ENCODE data around the gene DNAJB14. TPM values are rescaled to one million over a fixed set of nuclear protein-coding genes. Genes with fewer than 3 reads are reported as not detected.

Gene DNAJB14
- total and polyA plus RNA-seq, 2 of the 13 experiments (the other 11 are each of a cell fraction or from before 2014, with no cell fraction given) = 9.1 to 38.1 TPM

DNA sequence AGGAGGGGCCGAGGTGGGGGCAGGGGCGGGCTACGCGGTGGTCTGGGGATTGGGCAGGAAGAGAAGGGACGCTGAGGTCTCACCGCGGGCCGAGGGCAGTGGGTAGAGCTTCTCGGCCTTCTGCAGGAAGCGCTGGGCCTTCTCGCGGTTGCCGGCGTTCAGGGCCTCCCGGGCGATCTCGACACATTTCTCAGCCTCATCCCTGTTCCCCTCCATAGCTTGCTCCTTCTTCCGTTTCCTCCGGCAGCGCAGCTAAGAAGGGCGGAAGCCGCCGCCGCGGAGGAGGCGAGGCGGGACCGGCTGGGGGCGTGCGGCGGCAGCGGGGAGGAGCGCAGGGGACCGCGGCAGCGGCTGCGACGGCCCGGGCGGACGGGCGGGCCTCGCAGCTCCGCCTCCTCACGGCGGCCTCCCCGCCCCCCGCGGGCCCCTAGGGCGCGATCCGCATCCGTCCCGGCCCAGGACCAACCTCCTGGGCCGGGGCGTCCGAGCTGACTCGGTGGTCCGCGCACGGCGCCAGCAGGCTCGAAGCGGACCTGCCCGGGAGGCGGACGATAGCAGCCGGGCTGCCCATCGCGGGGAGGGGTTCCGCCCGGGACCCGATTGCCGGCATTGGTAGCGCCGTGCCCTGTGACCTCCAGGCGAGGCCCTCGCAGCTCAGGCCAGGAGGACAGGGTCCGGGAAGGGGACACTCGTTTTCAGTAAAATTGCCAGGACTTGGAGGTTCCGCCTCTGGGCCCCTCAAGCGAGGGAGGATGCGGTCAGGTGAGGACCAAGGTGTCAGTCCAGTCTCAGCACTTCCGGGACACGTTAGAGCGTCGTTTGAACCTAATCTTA lies at the start of gene DNAJB14 (continued):
- TF ChIP-seq, protein P1, sequence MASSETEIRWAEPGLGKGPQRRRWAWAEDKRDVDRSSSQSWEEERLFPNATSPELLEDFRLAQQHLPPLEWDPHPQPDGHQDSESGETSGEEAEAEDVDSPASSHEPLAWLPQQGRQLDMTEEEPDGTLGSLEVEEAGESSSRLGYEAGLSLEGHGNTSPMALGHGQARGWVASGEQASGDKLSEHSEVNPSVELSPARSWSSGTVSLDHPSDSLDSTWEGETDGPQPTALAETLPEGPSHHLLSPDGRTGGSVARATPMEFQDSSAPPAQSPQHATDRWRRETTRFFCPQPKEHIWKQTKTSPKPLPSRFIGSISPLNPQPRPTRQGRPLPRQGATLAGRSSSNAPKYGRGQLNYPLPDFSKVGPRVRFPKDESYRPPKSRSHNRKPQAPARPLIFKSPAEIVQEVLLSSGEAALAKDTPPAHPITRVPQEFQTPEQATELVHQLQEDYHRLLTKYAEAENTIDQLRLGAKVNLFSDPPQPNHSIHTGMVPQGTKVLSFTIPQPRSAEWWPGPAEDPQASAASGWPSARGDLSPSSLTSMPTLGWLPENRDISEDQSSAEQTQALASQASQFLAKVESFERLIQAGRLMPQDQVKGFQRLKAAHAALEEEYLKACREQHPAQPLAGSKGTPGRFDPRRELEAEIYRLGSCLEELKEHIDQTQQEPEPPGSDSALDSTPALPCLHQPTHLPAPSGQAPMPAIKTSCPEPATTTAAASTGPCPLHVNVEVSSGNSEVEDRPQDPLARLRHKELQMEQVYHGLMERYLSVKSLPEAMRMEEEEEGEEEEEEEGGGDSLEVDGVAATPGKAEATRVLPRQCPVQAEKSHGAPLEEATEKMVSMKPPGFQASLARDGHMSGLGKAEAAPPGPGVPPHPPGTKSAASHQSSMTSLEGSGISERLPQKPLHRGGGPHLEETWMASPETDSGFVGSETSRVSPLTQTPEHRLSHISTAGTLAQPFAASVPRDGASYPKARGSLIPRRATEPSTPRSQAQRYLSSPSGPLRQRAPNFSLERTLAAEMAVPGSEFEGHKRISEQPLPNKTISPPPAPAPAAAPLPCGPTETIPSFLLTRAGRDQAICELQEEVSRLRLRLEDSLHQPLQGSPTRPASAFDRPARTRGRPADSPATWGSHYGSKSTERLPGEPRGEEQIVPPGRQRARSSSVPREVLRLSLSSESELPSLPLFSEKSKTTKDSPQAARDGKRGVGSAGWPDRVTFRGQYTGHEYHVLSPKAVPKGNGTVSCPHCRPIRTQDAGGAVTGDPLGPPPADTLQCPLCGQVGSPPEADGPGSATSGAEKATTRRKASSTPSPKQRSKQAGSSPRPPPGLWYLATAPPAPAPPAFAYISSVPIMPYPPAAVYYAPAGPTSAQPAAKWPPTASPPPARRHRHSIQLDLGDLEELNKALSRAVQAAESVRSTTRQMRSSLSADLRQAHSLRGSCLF (CRISPR knock-in tag; IDR thresholded peaks at IDR 0.05; ENCODE audit: borderline replicate concordance) = no peak
- TF ChIP-seq NR2C2 (CRISPR knock-in tag; IDR thresholded peaks at IDR 0.05; ENCODE audit: borderline replicate concordance) (peak; percentile 87), ZNF264 (CRISPR knock-in tag; IDR thresholded peaks at IDR 0.05) (peak; percentile 50; the same call in 1 of the 2 replicates), ZNF296 (CRISPR knock-in tag; conservative IDR thresholded peaks at IDR 0.05) (no peak), YEATS4 (CRISPR knock-in tag; IDR thresholded peaks at IDR 0.05; ENCODE audit: borderline replicate concordance) (peak; percentile 73), KDM5A (IDR thresholded peaks at IDR 0.05; ENCODE audit: borderline replicate concordance, low read length) (peak; percentile 41), ESRRA (CRISPR knock-in tag; IDR thresholded peaks at IDR 0.05; ENCODE audit: low read depth) (peak; percentile 36; the same call in 1 of the 2 replicates), ZBTB20 (CRISPR knock-in tag; IDR thresholded peaks at IDR 0.05; ENCODE audit: borderline replicate concordance, low read depth) (peak; percentile 26; the same call in 1 of the 2 replicates), ZMAT3 (CRISPR knock-in tag; conservative IDR thresholded peaks at IDR 0.05) (peak; percentile 82; the same call in 1 of the 2 replicates), ZNF317 (CRISPR knock-in tag; IDR thresholded peaks at IDR 0.05) (0 out of 2 replicates have a peak, but pooled peaks have one; percentile 16), TSC22D2 (CRISPR knock-in tag; IDR thresholded peaks at IDR 0.05; ENCODE audit: borderline replicate concordance) (peak; percentile 23; the same call in 1 of the 2 replicates), TP53 (CRISPR knock-in tag; conservative IDR thresholded peaks at IDR 0.05) (no peak), FOXA3 (CRISPR knock-in tag; IDR thresholded peaks at IDR 0.05) (0 out of 2 replicates have a peak, but pooled peaks have one; percentile 13), ZBTB38 (CRISPR knock-in tag; IDR thresholded peaks at IDR 0.05) (no peak), NR3C1 (CRISPR knock-in tag; IDR thresholded peaks at IDR 0.05) (no peak), ZNF124 (CRISPR knock-in tag; IDR thresholded peaks at IDR 0.05) (no peak), ZNF552 (CRISPR knock-in tag; IDR thresholded peaks at IDR 0.05; ENCODE audit: borderline replicate concordance) (peak; percentile 76; the same call in 1 of the 2 replicates), POLR2AphosphoS5 (IDR thresholded peaks at IDR 0.05; ENCODE audit: low read depth, low read length) (peak; percentile 55), MZF1 (CRISPR knock-in tag; IDR thresholded peaks at IDR 0.05; ENCODE audit: borderline replicate concordance) (0 out of 2 replicates have a peak, but pooled peaks have one; percentile 30)
- TF ChIP-seq, protein P2, sequence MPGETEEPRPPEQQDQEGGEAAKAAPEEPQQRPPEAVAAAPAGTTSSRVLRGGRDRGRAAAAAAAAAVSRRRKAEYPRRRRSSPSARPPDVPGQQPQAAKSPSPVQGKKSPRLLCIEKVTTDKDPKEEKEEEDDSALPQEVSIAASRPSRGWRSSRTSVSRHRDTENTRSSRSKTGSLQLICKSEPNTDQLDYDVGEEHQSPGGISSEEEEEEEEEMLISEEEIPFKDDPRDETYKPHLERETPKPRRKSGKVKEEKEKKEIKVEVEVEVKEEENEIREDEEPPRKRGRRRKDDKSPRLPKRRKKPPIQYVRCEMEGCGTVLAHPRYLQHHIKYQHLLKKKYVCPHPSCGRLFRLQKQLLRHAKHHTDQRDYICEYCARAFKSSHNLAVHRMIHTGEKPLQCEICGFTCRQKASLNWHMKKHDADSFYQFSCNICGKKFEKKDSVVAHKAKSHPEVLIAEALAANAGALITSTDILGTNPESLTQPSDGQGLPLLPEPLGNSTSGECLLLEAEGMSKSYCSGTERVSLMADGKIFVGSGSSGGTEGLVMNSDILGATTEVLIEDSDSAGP (CRISPR knock-in tag; IDR thresholded peaks at IDR 0.05; ENCODE audit: borderline replicate concordance) = peak; percentile 89
- TF ChIP-seq, protein P3, sequence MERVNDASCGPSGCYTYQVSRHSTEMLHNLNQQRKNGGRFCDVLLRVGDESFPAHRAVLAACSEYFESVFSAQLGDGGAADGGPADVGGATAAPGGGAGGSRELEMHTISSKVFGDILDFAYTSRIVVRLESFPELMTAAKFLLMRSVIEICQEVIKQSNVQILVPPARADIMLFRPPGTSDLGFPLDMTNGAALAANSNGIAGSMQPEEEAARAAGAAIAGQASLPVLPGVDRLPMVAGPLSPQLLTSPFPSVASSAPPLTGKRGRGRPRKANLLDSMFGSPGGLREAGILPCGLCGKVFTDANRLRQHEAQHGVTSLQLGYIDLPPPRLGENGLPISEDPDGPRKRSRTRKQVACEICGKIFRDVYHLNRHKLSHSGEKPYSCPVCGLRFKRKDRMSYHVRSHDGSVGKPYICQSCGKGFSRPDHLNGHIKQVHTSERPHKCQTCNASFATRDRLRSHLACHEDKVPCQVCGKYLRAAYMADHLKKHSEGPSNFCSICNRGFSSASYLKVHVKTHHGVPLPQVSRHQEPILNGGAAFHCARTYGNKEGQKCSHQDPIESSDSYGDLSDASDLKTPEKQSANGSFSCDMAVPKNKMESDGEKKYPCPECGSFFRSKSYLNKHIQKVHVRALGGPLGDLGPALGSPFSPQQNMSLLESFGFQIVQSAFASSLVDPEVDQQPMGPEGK (CRISPR knock-in tag; IDR thresholded peaks at IDR 0.05) = peak; percentile 40

Data from HepG2 (cell line).